HEK293T (cell line): ENCODE data around the gene TRAPPC2B.

Experiments used
- BHLHE40 ChIP-seq: fragments of 450-650 bp; IDR thresholded peaks from 2 replicates; pipeline ENCODE4 v1.6.1; 2016; ENCODE audit warnings: mild to moderate bottlenecking, moderate library complexity, borderline replicate concordance
- CTBP1 ChIP-seq: fragments of 450-650 bp; IDR thresholded peaks from 2 replicates; pipeline ENCODE4 v1.6.1; 2016; ENCODE audit warnings: borderline replicate concordance
- FOXK2 ChIP-seq: fragments of 450-650 bp; IDR thresholded peaks from 2 replicates; pipeline ENCODE4 v1.6.1; 2016; ENCODE audit warnings: mild to moderate bottlenecking
- NFRKB ChIP-seq: fragments of 450-650 bp; IDR thresholded peaks from 2 replicates; pipeline ENCODE4 v1.6.1; 2016; ENCODE audit warnings: mild to moderate bottlenecking, moderate library complexity
- PKNOX1 ChIP-seq: fragments of 450-650 bp; IDR thresholded peaks from 2 replicates; pipeline ENCODE4 v1.6.1; 2016
- TARDBP ChIP-seq: fragments of 450-650 bp; IDR thresholded peaks from 2 replicates; pipeline ENCODE4 v1.6.1; 2016
- ZNF384 ChIP-seq: fragments of 450-650 bp; IDR thresholded peaks from 2 replicates; pipeline ENCODE4 v1.6.1; 2016

- TF ChIP-seq ZNF384 (no peak), NFRKB (no peak), TARDBP (no peak), FOXK2 (no peak), BHLHE40 (no peak), CTBP1 (no peak), PKNOX1 (no peak)
Observed at GRCh38 chr19:57398868-57399267, 35.5 kb downstream of the TRAPPC2B start.
